Fibroblast of skin of right quadriceps (primary cell): ENCODE data around the gene VPS41.
A peak's percentile ranks its signal among the peaks of the same experiment; 100 is the strongest.

Source experiments
- DNase-seq: peaks from one replicate; pipeline ENCODE4 v3.0.0-alpha.2; 2013

The VPS41 gene

GRCh38 chr7:38798552-38799267 lies 110.3 kb downstream of the VPS41 start:
- DNase-seq, result no peak

GRCh38 chr7:38796626-38797501 lies 112.1 kb downstream of the VPS41 start:
- peak; percentile 60 for DNase-seq

- no peak for DNase-seq
Measured at GRCh38 chr7:38795593-38795992, 113.4 kb downstream of the VPS41 start.

- no peak for DNase-seq
Measured at GRCh38 chr7:38781991-38782390, 127.0 kb downstream of the VPS41 start.

GRCh38 chr7:38777609-38778008 lies 131.4 kb downstream of the VPS41 start:
- DNase-seq, result no peak

- DNase-seq, result no peak
Measured at GRCh38 chr7:38775506-38776175, 133.3 kb downstream of the VPS41 start.

- no peak for DNase-seq
Measured at GRCh38 chr7:38773430-38773829, 135.6 kb downstream of the VPS41 start.

- DNase-seq, result no peak
Measured at GRCh38 chr7:38760226-38760625, 148.8 kb downstream of the VPS41 start.

- no peak for DNase-seq
Measured at GRCh38 chr7:38759028-38759427, 150.0 kb downstream of the VPS41 start.

GRCh38 chr7:38757931-38758330 lies 151.1 kb downstream of the VPS41 start:
- no peak for DNase-seq

GRCh38 chr7:38756521-38756920 lies 152.5 kb downstream of the VPS41 start:
- peak; percentile 7 for DNase-seq

- DNase-seq, result no peak
Measured at GRCh38 chr7:38753347-38753746, 155.6 kb downstream of the VPS41 start.

GRCh38 chr7:38751416-38751815 lies 157.6 kb downstream of the VPS41 start:
- DNase-seq, result peak; percentile 73

GRCh38 chr7:38748056-38748610 lies 160.9 kb downstream of the VPS41 start:
- DNase-seq, result peak; percentile 20

GRCh38 chr7:38746438-38746837 lies 162.6 kb downstream of the VPS41 start:
- no peak for DNase-seq

GRCh38 chr7:38744746-38745145 lies 164.2 kb downstream of the VPS41 start:
- peak; percentile 79 for DNase-seq

- no peak for DNase-seq
Measured at GRCh38 chr7:38743899-38744298, 165.1 kb downstream of the VPS41 start.

GRCh38 chr7:38740041-38740440 lies 168.9 kb downstream of the VPS41 start:
- no peak for DNase-seq

- DNase-seq, result peak; percentile 13
Measured at GRCh38 chr7:38736138-38736537, 172.9 kb downstream of the VPS41 start.

- peak; percentile 37 for DNase-seq
Measured at GRCh38 chr7:38731215-38731614, 177.8 kb downstream of the VPS41 start.

GRCh38 chr7:38728145-38728544 lies 180.8 kb downstream of the VPS41 start:
- DNase-seq, result no peak

GRCh38 chr7:38727184-38727940 lies 181.6 kb downstream of the VPS41 start:
- DNase-seq, result no peak

- DNase-seq, result no peak
Measured at GRCh38 chr7:38723327-38723726, 185.7 kb downstream of the VPS41 start.
